Stimulated activated CD8-positive, alpha-beta memory T cell treated with anti-CD3 and anti-CD28 coated beads, Interleukin-12 subunit alpha, Interleukin-12 subunit beta, amount 100 ng/mL, for 24 hours (primary cell): ENCODE data around the gene ZDHHC20.
"Not testable (repeated sequence)": the region's sequence is repeated elsewhere in the genome, so short reads cannot be mapped to it uniquely, and the experiment has no call there.

Experiments
- DNase-seq: peaks from one replicate; pipeline ENCODE4 v3.0.0-alpha.2; 2020; ENCODE audit errors: extremely low read depth

ZDHHC20 gene

DNA sequence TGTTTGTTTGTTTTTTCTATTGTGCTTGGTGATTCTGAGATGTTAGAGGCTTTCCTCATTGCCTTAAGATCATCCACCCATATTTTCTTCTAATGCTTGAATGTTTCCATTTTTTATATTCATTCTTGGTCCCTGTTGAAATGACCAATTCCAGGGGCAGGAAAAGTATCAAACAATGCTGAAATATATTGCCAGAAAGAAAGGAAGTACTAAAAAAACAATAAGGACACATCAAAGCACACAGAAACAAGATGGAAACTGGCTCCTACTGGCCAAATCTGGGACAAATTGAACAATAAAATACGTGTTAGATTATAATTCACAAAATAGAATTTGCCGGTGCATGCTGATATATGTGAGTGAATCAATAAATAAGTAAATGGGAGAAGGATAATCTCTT, 23.9 kb downstream of the ZDHHC20 start:
- DNase-seq = no peak

DNA sequence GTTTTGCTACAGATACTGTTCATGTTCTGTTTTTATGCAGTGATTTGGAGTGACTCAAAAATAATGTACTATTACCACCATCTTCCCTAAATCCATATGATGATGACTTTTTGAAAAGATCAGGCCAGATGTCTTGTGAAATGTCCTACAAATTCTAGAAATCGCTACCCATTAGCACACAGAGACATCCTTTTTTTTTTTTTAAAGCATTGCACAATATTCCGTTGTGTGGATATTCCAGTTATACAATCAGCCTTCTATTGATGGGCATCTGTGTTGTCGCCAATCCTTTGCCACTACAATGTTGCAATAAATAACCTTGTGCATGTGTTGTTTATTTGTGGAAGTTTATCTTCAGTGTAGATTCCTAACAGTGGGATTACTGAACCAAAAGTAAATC, 24.5 kb downstream of the ZDHHC20 start:
- DNase-seq = no peak

- no peak for DNase-seq
Observed at GRCh38 chr13:21429211-21429610, 29.9 kb downstream of the ZDHHC20 start.

- no peak for DNase-seq
Observed at GRCh38 chr13:21427741-21428140, 31.4 kb downstream of the ZDHHC20 start.

DNA sequence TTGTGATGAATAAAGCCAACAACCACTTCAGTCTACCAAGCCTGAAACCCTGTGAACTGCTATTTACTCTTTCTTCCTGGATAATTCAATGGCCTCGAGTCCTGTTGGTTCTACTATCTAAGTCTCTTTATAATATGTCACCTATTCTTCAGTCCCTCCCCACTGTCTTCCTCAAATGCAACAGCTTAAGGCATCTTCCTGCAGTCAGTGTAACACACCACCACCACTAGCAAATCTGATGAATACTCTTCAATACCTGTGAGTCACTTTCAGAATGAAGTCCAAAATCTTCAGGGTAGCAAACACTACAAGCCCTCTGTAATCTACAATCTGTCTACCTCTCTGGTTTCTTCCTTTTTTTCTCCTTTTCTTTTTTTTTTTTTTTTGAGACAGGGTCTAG, 32.9 kb downstream of the ZDHHC20 start:
- DNase-seq = no peak

- no peak for DNase-seq
Observed at GRCh38 chr13:21420706-21421105, 38.4 kb downstream of the ZDHHC20 start.

DNA sequence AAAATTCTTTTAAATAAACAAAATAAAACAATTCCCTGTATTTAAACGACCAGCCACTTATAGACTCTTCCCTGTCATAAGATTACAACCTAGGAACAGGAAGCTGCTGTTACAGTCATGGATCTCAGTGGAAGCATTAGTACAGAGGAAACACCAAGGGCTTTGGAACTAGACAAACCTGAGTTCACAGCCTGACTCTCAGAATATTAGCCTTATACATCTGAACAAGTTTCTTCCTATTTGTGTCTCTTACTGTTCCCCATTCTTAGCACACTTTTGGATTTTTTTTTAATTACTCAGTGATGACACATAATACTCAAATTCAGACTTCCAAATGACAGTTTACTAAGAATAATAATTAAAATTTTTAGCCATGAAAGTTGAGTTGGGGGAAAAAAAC, 46.1 kb downstream of the ZDHHC20 start:
- DNase-seq = no peak

- not testable (repeated sequence) for DNase-seq
Observed at GRCh38 chr13:21410453-21410852, 48.6 kb downstream of the ZDHHC20 start.

- DNase-seq = no peak
Observed at GRCh38 chr13:21405309-21405708, 53.8 kb downstream of the ZDHHC20 start.

- no peak for DNase-seq
Observed at GRCh38 chr13:21402586-21403307, 56.4 kb downstream of the ZDHHC20 start.

GRCh38 chr13:21399741-21400140, 59.4 kb downstream of the ZDHHC20 start:
- DNase-seq = no peak

DNA sequence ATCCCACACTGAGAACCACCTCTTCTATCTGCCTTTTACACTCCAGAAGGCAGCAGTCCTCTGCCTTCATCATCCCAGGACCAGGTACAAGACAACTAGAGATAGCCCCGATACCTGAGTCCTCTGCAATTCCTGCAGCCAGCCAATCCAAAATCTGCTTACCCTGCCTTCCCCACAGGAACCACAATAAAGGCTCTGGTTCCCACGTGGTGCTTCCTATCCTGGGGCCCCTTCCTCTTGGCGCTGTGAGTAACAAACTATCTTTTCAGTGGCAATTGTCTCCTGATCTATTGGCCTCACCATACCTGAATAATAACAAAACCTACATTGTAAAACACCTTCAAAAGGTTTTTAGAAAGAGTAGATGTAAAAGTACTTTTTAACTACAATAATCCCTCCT, 63.1 kb downstream of the ZDHHC20 start:
- DNase-seq = no peak

- no peak for DNase-seq
Observed at GRCh38 chr13:21389124-21389523, 70.0 kb downstream of the ZDHHC20 start.

DNA sequence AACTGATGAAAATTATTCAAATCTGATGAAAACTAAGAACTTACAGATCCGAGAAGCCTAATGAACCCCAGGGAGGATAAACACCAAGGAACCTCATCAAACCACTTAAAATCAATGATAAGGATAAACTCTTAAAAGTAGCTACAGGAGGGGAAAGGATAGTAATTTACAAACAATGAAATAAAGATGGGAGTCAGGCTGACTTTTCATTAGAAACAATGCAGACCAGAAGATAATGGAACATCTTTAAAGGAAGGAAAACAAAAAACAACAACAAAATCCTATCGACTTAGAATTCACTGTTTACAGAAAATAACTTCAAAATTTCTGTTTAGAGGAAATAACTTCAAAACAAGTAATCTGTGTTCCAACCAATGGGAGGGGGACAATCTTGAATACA, 73.4 kb downstream of the ZDHHC20 start:
- DNase-seq = no peak

- DNase-seq = no peak
Observed at GRCh38 chr13:21383090-21383489, 76.0 kb downstream of the ZDHHC20 start.

- DNase-seq = not testable (repeated sequence)
Observed at GRCh38 chr13:21376998-21377985, 81.8 kb downstream of the ZDHHC20 start.

DNA sequence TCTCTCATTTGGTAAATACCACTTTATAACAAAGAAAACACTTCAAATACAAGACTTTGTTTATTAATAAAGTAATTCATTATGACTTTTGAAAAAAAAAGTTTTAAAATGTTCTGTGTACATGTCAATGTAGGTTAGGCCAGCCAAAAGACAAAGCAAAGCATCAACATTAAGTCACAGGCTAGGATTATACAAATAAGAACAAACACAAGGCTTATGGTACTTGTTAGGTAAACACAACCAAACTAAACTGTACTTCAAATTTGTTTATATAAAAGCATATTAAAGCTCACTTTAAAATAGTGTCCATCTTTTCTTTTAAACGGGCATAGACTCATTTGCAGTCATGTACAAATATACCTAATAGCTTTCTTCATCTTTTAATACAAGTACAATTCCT, 86.6 kb downstream of the ZDHHC20 start:
- DNase-seq = no peak

DNA sequence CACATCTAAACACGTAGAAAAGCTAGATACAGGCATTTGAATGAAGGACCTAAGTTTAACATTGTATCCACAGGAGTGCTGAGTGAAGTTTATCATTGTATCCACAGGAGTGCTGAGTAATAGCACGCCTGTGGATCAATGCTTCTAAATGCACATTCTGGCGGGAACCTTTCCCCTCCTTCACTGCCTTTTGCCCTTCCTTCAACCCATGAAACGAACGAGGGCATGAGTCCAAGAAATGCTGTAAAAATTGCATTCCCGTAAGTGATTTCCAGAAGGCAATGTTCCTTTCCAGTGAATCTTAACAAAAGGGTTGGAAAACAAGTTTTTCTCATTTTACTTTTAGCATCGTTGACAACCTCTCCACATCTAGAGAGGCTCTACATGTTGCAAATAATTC, 88.1 kb downstream of the ZDHHC20 start:
- no peak for DNase-seq

DNA sequence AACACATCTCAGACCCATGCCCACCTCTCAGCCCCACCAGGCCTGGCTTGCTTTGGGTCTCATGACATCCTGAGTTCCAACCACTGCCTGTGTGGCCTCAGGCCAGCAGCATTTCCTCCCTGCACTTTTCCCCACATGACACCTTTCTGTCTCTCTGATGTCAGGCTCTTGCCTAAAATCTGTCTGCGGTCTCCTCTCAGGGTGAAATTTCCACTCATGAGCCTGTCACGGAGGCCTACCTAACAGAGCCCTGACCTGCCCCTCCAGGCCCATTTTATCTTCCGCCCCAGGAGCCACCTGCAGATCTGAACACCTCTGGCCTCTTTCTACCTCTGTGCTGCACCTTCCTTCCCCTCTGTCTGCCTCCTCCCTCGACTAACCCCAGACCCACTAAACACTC, 93.5 kb downstream of the ZDHHC20 start:
- no peak for DNase-seq

DNA sequence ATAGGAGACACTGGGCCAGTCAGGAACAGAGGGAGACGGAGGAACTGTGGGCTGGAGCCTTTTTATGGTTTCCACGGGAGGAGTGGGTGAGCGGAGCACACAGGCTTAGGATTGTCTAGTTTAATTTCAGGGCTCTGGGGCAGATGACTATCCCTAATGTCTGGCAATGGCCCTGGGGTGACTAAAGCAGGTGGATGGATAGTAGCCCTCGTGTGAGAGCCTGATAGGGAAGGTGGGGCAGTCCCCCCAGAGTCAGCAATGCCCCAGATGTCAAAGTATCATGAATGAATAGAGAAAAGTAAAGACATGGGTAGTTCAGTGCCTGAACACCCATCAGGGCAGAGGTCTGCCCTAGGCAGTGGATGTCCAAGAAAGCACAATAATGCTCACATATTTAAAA, 94.2 kb downstream of the ZDHHC20 start:
- DNase-seq = no peak

DNA sequence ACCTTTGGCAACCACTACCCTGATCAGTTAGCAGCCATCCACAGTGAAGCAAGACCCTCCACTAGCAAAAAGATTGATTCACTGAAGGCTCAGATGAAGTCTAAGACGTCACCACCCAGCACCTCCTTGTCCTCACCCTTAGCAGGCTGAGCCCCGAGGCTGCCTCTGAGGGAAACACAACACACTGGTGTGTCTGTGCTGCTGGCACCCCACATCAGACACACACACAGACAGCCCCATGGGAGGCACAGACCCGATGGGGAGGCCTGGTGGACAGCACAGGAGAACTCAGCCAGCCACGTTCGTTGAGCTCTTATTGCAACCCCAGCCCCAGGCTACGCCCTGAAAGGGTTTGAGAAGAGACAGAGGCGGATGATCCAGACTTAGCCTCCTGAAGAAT, 94.7 kb downstream of the ZDHHC20 start:
- no peak for DNase-seq

- no peak for DNase-seq
Observed at GRCh38 chr13:21362741-21363140, 96.4 kb downstream of the ZDHHC20 start.

DNA sequence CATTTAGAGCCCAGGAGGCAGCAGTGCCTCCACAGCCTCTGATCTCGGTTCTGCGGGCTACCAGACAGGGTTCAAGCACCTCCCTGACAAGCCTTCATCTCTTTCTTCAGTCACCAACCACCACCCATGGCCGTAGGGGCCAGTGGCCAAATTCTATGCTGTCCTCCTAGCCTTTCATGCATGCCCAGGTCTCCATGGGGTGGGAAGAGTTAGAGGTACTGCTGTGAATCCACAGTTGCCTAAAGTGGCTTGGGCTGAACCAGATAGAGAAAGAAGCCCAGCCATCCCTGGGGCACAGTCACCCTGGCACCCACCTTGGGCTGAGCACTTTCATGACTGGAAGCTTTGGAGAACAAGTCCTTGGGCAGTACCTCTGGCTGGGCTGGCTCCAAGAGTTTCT, 97.4 kb downstream of the ZDHHC20 start:
- no peak for DNase-seq
